Ecto neural progenitor cell (in vitro differentiated cells): Measurements from ENCODE around the gene POLD4.
A peak's percentile ranks its signal among the peaks of the same experiment; 100 is the strongest.

ENCODE experiments used
- DNase-seq: peaks from one replicate; pipeline ENCODE4 v3.0.0-alpha.2; 2018; ENCODE audit warnings: low spot score

The POLD4 gene

GRCh38 chr11:67316882-67317204 lies 36.5 kb downstream of the POLD4 start:
- DNase-seq: no peak

GRCh38 chr11:67315325-67315909 lies 37.9 kb downstream of the POLD4 start:
- no peak for DNase-seq

- DNase-seq: no peak
These were observed 39.1 kb downstream of the POLD4 start for GRCh38 chr11:67314218-67314617.

GRCh38 chr11:67313125-67313890 lies 40.0 kb downstream of the POLD4 start:
- no peak for DNase-seq

GRCh38 chr11:67312187-67313021 lies 40.9 kb downstream of the POLD4 start:
- DNase-seq: no peak

- DNase-seq: no peak
These were observed 41.7 kb downstream of the POLD4 start for GRCh38 chr11:67311556-67312082.

- DNase-seq: no peak
These were observed 42.2 kb downstream of the POLD4 start for GRCh38 chr11:67311051-67311555.

GRCh38 chr11:67310246-67311050 lies 42.9 kb downstream of the POLD4 start:
- no peak for DNase-seq

- no peak for DNase-seq
These were observed 43.7 kb downstream of the POLD4 start for GRCh38 chr11:67309661-67310061.

- DNase-seq: no peak
These were observed 44.2 kb downstream of the POLD4 start for GRCh38 chr11:67309166-67309565.

- no peak for DNase-seq
These were observed 45.1 kb downstream of the POLD4 start for GRCh38 chr11:67308031-67308866.

- DNase-seq: no peak
These were observed 45.8 kb downstream of the POLD4 start for GRCh38 chr11:67307545-67308001.

- DNase-seq: no peak
These were observed 46.4 kb downstream of the POLD4 start for GRCh38 chr11:67306769-67307544.

GRCh38 chr11:67304511-67305113 lies 48.7 kb downstream of the POLD4 start:
- peak; percentile 42 for DNase-seq

GRCh38 chr11:67303835-67304411 lies 49.4 kb downstream of the POLD4 start:
- DNase-seq: peak; percentile 64

GRCh38 chr11:67303132-67303834 lies 50.1 kb downstream of the POLD4 start, which contains the start of gene SSH3:
SSH3 (plus strand) TSS chr11:67303530; CDS start chr11:67303626, 96 bp downstream.
- peak; percentile 74 for DNase-seq

GRCh38 chr11:67302571-67303131 lies 50.7 kb downstream of the POLD4 start:
- DNase-seq: peak; percentile 72

- peak; percentile 74 for DNase-seq
These were observed 51.3 kb downstream of the POLD4 start for GRCh38 chr11:67301951-67302516.
